Stimulated activated CD8-positive, alpha-beta memory T cell treated with anti-CD3 and anti-CD28 coated beads, Interleukin-4, amount 100 ng/mL, for 48 hours (primary cell): ENCODE data around the gene GUK1.
"Not testable (repeated sequence)": the region's sequence is repeated elsewhere in the genome, so short reads cannot be mapped to it uniquely, and the experiment has no call there.

ENCODE experiments used
- DNase-seq: peaks from one replicate; pipeline ENCODE4 v3.0.0-alpha.2; 2020

GUK1 gene

DNA sequence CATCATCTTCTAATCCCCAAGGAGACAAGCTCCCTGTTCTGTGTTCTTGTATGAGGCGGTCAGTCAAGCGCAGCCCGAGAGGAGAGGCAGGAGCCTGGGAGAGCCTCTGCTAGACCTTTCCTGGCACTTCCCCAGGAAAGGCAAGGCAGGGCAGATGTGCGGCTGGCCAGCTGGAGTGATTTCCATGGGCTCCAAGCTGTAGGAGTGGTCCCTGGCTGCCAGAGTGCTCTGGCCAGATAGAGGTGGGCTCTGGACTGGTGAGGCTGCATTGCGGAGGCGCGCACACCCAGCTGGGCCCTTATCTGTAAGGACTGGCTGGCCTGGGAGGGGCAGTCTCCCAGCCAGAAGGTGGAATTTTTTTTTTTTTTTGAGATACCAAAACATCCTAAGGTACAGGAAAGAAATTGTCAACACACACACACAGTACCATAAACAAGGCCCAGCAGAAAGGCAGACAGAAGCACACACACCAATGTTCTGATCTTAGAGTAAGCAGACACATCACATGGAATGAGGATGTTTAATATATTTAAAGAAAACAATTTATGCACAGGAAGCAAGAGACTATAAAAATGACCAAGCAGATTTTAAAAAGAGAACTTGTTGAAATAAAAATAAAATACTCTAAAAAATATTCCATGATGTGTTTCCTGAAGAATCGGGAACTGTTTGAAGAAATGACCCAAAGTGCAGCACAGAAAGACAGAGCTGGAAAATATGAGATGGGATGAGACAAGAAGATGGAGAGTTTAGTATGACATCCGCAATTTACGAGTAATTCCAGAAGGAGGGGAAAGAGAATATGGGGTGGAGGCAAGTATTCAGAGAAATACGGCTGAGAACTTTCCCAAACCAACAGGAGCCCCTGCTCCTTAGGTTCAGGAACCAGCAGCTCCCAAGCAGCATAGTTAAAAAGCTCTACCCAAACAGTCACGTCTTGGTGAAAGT is 38.9 kb downstream of the GUK1 start:
- no peak for DNase-seq

DNA sequence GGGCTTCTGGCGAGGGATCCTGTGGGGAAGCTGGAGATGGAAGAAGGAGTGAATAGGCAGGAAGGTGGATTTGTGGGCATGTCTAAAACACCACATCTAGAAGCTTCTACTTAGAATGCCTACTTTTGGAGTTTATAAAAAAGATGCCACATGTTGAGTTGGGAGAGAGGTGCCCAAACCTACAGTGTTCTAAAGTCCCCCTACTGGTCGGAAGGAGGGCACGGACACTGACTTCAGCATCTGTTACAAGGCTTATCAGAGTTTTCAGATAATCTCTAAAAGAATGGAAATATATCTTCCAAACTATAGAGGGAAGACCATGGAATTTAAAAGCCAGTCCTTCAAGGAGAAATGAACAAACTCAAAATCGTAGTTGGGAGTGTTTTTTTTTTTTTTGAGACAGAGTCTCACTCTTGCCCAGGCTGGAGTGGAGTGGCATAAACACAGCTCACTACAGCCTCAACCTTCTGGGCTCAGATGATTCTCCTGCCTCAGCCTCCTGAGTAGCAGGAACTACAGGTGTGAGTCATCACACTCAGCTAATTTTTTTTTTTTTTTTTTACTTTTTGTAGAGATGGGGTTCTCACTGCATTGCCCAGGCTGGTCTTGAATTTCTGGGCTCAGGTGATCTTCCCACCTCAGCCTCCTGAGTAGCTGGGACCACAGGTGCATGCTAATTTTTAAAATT is 40.3 kb downstream of the GUK1 start:
- no peak for DNase-seq

DNA sequence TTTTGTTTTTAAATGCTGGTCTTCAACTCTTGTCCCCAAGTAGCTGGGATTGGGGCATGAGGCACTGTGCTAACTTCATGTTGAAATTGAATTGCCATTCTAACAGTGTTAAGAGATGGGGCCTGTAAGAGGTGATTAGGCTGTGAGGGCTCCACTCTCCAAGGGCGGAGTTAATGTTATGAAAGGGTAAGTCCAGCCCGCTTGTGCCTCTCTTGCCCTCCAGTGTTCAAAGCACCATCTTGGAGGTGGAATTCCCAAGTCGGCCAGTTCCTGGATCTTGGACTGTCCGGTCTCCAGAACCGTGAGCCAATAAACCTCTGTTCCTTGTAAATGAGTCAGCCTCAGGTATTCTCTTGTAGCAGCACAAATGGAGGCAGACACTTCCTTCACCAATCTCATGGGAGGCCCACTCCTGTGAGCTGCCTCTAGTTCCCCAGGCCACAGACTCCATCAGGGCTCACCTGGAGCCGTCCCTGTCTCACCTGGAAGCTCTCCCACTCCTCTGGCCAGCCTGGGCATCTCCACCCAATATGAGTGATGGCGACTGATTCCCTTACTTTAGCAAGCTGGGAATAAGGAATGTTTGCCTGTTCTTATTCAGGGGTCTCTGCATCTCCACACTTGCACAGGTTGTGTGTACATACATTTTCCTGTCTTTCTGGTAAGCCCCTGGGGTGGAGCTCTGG is 41.0 kb downstream of the GUK1 start:
- no peak for DNase-seq

DNA sequence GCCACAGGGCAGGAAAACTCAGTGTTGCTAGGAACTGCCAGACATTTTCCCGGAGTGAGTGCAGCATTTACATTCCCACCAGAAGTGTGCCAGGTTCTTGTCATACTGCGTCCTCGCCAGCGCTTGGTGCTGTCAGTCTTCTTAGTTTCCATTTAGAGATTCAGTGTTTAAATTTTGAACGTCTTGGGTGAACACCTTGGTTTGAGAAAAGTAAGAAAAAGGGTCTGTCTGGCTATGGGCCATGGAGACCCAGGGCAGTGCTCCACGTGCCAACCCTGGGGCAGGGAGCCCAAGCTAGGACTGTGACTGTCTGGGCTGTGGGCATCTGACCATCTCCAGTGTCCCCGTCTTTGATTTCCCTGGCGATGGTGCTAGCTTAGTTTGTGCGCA is 41.6 kb downstream of the GUK1 start:
- no peak for DNase-seq

DNA sequence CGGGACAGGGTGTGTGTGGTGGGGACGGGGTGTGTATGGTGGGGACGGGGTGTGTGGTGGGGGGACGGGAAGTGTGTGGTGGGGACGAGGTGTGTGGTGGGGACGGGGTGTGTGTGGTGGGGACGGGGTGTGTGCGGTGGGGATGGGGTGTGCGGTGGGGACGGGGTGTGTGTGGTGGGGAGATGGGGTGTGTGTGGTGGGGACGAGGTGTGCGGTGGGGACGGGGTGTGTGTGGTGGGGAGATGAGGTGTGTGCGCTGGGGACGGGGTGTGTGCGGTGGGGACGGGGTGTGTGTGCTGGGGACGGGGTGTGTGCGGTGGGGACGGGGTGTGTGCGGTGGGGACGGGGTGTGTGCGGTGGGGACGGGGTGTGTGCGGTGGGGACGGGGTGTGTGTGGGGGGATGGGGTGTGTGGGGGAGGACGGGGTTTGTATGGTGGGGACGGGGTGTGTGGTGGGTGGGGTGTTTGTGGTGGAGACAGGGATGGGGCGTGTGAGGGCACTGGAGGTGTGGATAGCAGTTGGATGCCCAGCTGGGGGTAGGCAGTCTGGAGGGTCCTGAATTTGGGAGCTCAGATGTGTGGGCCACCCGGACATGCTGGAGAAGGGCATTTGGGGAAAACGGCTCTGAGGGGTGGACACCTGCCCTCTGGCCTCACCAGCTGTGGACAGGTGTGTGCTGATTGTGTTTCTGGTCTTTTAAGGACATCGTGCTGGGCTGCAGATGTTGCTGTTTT is 42.4 kb downstream of the GUK1 start:
- DNase-seq, result no peak

DNA sequence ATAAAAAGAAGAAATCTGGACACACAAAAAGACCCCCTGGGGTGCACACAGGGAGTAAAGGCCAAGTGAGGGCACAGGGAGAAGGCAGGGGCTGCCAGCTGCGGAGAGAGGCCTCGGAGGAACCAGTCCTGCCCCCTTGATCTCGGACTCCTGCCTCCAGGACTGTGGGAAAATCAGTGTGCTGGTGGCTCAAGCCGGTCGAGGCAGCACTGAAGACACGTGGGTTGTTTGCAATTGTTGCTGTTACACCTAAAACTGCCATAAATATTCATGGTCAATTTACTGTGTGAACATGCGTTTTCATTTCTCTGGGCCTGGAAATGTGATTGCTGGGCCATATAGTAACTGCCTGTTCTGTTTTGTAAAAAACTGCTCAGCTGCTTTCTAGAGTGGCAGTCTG is 44.1 kb downstream of the GUK1 start:
- DNase-seq, result no peak

DNA sequence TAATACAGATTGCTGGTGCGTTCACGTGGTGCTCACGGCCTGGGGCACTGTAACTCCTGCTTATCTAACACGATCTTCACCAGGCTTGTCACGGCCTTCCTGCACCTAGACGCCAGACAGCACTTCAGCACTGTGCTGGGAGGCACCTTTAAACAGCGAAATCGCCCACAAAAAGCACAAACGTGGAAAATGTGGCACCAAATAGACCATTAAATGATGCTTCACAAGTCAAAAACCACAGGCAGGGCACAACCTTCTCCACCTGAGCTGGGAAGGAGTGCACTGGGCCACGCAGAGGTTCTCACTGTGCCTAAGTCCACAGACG is 45.5 kb downstream of the GUK1 start:
- DNase-seq, result no peak

DNA sequence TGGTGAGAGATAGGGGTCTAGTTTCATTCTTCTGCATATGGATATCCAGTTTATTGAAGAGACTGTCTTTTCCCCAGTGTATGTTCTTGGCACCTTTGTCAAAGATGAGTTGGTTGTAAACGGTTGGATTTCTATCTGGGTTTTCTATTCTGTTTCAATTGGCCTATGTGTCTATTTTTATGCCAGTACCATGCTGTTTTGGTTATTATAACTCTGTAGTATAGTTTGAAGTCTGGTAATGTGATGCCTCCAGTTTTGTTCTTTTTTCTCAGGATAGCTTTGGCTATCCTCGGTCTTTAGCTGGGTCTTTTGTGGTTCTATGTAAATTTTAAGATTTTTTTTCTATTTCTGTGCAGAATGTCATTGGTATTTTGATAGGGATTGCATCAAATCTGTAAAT is 48.2 kb downstream of the GUK1 start:
- DNase-seq, result not testable (repeated sequence)

DNA sequence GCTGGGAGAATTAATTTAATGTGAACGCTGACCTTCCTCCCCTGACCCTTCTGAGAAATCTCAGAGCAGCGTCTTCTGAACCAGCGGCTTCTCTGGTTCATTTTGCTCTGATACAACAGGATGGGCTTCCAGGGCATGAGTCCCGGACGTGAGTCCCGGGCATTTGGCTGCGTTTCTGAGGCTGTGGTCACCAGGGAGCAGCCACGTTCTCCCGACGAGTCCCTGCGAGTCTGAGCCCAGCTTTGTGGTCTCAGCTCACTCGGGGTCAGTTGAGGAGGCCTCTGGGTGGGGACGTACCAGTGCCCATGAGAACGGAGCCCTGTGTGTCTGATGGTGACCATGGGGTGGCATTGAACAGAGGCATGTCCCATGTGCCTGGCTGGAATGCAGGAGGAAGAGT is 50.1 kb downstream of the GUK1 start:
- no peak for DNase-seq

DNA sequence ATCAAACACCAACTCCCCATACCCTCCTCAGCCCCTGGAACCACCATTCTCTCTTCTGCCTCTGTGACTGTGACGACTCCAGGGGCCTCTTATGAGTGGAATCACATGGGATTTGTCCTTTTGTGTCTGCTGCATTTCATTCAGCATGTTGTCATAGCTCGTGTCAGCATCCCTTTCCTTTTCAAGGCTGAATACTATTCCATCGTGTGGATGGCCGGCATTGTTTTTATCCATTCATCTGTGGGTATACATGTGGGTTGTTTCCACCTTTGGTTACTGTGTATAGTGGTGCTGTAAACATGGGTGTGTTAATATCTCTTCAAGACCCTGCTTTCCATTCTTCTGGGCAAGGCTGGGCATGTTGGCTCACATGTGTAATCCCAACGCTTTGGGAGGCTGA is 50.7 kb downstream of the GUK1 start:
- DNase-seq, result no peak

DNA sequence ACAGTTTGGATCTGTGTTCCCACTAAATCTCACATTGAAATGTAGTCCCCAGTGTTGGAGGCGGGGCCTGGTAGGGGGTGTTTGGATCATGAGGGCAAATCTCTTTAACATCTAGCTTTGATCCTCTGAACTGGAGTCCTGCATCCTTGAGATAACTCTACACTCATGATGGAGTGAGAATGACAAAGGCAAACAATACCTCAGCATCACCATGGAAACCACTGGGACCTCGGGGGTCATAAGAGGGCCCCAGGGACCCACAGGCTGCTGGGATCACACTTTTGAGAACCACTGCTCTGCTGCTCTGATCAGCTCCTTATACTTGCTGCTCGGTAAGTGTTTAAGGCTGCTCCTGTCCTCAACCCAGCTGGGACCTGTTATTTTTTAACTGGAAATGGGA is 54.4 kb downstream of the GUK1 start:
- DNase-seq, result peak; percentile 9

DNA sequence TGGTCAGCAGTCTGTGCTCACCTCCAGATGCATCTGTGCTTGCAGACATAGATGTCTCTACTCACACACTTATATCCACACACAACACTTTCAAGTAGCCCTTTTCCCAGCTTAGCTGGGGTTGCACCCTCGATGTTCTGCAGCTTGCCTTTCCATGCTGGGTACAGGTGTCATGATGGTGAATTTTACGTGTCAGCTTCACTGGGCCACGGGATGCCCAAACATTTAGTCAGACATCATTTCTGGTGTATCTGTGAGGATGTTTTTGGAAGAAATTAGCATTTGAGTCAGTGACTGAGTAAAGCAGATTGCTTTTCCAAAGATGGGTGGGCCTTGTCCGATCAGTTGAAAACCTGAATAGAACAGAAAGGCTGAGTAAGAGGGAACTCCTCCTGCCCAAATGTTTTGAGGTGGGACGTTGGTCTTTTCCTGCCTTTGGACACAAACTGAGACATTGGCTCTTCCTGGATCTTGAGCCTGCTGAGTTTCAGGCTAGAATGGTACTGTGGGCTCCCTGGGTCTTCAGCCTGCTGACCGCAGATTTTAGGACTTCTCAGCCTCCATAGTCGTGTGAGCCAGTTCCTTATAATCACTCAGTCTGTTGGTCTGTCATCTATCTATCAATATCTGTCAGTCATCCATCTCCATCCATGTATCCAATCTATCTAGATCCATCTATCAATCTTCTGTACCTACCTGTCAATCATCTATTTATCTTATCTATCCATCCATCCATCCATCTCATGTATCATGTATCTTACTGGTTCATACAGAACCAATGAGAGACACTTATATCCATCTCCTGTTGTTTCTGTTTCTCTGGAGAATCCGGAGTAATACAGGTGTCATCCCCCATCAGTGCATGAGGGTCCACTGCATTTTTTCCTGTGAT is 55.1 kb downstream of the GUK1 start:
- DNase-seq, result peak; percentile 11

DNA sequence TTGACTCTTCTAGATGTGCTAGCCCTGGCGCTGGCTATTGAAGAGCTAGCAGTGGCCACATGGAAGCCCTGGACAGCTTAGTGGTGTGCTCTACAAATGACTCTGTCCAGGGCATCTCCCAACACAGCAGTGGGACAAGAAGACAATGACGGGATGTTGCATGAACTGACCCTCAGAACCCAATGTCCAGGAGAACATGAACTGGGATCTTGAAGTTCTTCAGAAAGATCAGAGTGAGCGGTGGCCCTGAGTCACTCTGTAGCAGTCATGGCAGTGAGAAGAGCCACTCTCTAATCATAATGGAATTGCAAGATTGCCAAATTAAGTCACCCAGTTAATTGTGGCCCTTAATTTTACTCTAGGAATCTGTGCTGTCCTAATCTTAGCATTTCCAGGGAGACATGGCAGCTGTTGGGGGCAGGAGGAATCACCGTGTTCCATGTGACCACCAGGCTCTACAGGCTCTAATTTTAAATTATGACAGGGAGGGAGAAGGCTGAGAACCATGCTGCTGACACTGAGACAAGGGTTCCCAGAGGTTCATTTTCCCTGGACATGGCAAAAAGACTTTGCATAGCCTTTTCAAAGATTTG is 57.6 kb downstream of the GUK1 start:
- DNase-seq, result no peak
